ENCODE measurements around the gene RABEP2. TPM values are rescaled to one million over a fixed set of nuclear protein-coding genes. Genes with fewer than 3 reads are reported as not detected.

Gene RABEP2
- total and polyA plus RNA-seq, 9 of the 15 experiments (the other 6 are each of a cell fraction or from before 2014, with no cell fraction given), result 0.15 to 13.4 (median 3.5) TPM

GRCh38 chr16:28950648-28951409 is 25.8 kb upstream of the RABEP2 start, which contains the start of gene NFATC2IP (continued):
- TF ChIP-seq HDAC3 (IDR thresholded peaks at IDR 0.05; ENCODE audit: borderline replicate concordance, partially characterized antibody) (no peak), ZNF174 (CRISPR knock-in tag; IDR thresholded peaks at IDR 0.05) (no peak), SLC30A9 (CRISPR knock-in tag; IDR thresholded peaks at IDR 0.05) (no peak), ARHGAP35 (IDR thresholded peaks at IDR 0.05; ENCODE audit: partially characterized antibody) (no peak), STAT6 (CRISPR knock-in tag; IDR thresholded peaks at IDR 0.05) (0 out of 2 replicates have a peak, but pooled peaks have one; percentile 69), SRSF1 (IDR thresholded peaks at IDR 0.05; ENCODE audit: low read depth, low read length) (no peak), ZC3H4 (CRISPR knock-in tag; IDR thresholded peaks at IDR 0.05; ENCODE audit: borderline replicate concordance) (no peak), FOXP1 (CRISPR knock-in tag; IDR thresholded peaks at IDR 0.05) (peak; percentile 48; the same call in 1 of the 2 replicates), HDGF (IDR thresholded peaks at IDR 0.05) (no peak), ZNF584 (CRISPR knock-in tag; IDR thresholded peaks at IDR 0.05; ENCODE audit: low read depth) (no peak), ZBTB2 (IDR thresholded peaks at IDR 0.05) (no peak), RBM22 (IDR thresholded peaks at IDR 0.05; ENCODE audit: low read depth, low read length, poor library complexity, severe bottlenecking) (no peak), FOXA1 (IDR thresholded peaks at IDR 0.05; ENCODE audit: borderline replicate concordance) (no peak), ZNF253 (CRISPR knock-in tag; conservative IDR thresholded peaks at IDR 0.05) (no peak), ZBTB43 (CRISPR knock-in tag; IDR thresholded peaks at IDR 0.05) (no peak), ZNF699 (CRISPR knock-in tag; IDR thresholded peaks at IDR 0.05; ENCODE audit: insufficient replicate concordance) (no peak), ELF2 (CRISPR knock-in tag; IDR thresholded peaks at IDR 0.05) (no peak; the same call in 1 of the 2 replicates), ELF4 (CRISPR knock-in tag; IDR thresholded peaks at IDR 0.05) (no peak), SMARCA4 (IDR thresholded peaks at IDR 0.05) (no peak), RFX7 (CRISPR knock-in tag; IDR thresholded peaks at IDR 0.05) (no peak), ZNF384 (IDR thresholded peaks at IDR 0.05; ENCODE audit: low read depth, low read length) (no peak)
- TF ChIP-seq, protein P1, sequence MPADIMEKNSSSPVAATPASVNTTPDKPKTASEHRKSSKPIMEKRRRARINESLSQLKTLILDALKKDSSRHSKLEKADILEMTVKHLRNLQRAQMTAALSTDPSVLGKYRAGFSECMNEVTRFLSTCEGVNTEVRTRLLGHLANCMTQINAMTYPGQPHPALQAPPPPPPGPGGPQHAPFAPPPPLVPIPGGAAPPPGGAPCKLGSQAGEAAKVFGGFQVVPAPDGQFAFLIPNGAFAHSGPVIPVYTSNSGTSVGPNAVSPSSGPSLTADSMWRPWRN (IDR thresholded peaks at IDR 0.05; ENCODE audit: low read depth), result peak; percentile 93
- TF ChIP-seq, protein P2, sequence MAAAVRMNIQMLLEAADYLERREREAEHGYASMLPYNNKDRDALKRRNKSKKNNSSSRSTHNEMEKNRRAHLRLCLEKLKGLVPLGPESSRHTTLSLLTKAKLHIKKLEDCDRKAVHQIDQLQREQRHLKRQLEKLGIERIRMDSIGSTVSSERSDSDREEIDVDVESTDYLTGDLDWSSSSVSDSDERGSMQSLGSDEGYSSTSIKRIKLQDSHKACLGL (CRISPR knock-in tag; IDR thresholded peaks at IDR 0.05; ENCODE audit: borderline replicate concordance, poor library complexity, severe bottlenecking), result no peak
